ENCODE results near the gene ASB5. TPM values are rescaled to one million over a fixed set of nuclear protein-coding genes. Genes with fewer than 3 reads are reported as not detected.

ASB5 gene
- total RNA-seq, 6 experiments from 2014 or later = 0.14 to 0.21 (median 0.17) TPM; not detected in 3

- peaks cover 11% of the 10 kb centered on the region for H3K27me3 Mint-ChIP-seq (ENCODE audit: insufficient read depth)
- no peak overlapping the region for H3K4me3 Mint-ChIP-seq
- peaks cover 6% of the 10 kb centered on the region; the same call in 1 of the 2 replicates for H3K9me3 Mint-ChIP-seq
Observed at GRCh38 chr4:176210101-176210500, 58.9 kb downstream of the ASB5 start.

GRCh38 chr4:176209535-176209934, 59.5 kb downstream of the ASB5 start:
- H3K27me3 Mint-ChIP-seq (ENCODE audit: insufficient read depth) = peaks cover 11% of the 10 kb centered on the region
- peaks cover 5% of the 10 kb centered on the region for H3K36me3 Mint-ChIP-seq (ENCODE audit: low read depth)
- peaks cover 6% of the 10 kb centered on the region; the same call in 1 of the 2 replicates for H3K9me3 Mint-ChIP-seq
- H3K27ac Mint-ChIP-seq = no peak overlapping the region
- no peak overlapping the region for H3K4me3 Mint-ChIP-seq
- TF ChIP-seq, protein P1, sequence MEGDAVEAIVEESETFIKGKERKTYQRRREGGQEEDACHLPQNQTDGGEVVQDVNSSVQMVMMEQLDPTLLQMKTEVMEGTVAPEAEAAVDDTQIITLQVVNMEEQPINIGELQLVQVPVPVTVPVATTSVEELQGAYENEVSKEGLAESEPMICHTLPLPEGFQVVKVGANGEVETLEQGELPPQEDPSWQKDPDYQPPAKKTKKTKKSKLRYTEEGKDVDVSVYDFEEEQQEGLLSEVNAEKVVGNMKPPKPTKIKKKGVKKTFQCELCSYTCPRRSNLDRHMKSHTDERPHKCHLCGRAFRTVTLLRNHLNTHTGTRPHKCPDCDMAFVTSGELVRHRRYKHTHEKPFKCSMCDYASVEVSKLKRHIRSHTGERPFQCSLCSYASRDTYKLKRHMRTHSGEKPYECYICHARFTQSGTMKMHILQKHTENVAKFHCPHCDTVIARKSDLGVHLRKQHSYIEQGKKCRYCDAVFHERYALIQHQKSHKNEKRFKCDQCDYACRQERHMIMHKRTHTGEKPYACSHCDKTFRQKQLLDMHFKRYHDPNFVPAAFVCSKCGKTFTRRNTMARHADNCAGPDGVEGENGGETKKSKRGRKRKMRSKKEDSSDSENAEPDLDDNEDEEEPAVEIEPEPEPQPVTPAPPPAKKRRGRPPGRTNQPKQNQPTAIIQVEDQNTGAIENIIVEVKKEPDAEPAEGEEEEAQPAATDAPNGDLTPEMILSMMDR (IDR thresholded peaks at IDR 0.05) = no peak
- no peak for DNase-seq
- no peaks in the 10 kb centered on the region for H3K4me1 Mint-ChIP-seq (ENCODE audit: low read depth)

More at GRCh38 chr4:176210101-176210500, 58.9 kb downstream of the ASB5 start:
- Mint-ChIP-seq H3K4me1 (ENCODE audit: low read depth) (no peaks in the 10 kb centered on the region), H3K27ac (no peak overlapping the region), H3K36me3 (ENCODE audit: low read depth) (peaks cover 5% of the 10 kb centered on the region)
- DNase-seq = no peak
- TF ChIP-seq, protein P1 (IDR thresholded peaks at IDR 0.05) = no peak

- Mint-ChIP-seq H3K9me3 (peaks cover 6% of the 10 kb centered on the region; the same call in 1 of the 2 replicates), H3K36me3 (ENCODE audit: low read depth) (peaks cover 5% of the 10 kb centered on the region), H3K4me1 (ENCODE audit: low read depth) (no peaks in the 10 kb centered on the region), H3K27me3 (ENCODE audit: insufficient read depth) (peaks cover 11% of the 10 kb centered on the region), H3K4me3 (no peak overlapping the region), H3K27ac (no peak overlapping the region)
- peak; percentile 11 for DNase-seq
- TF ChIP-seq, protein P1 (IDR thresholded peaks at IDR 0.05) = no peak
Observed at GRCh38 chr4:176207839-176208238, 61.2 kb downstream of the ASB5 start.

GRCh38 chr4:176205299-176205698, 63.7 kb downstream of the ASB5 start:
- Mint-ChIP-seq H3K4me1 (ENCODE audit: low read depth) (no peaks in the 10 kb centered on the region), H3K27ac (no peak overlapping the region), H3K9me3 (no peaks in the 10 kb centered on the region), H3K4me3 (no peak overlapping the region), H3K36me3 (ENCODE audit: low read depth) (no peaks in the 10 kb centered on the region), H3K27me3 (ENCODE audit: insufficient read depth) (peaks cover 10% of the 10 kb centered on the region)
- DNase-seq = no peak
- TF ChIP-seq, protein P1 (IDR thresholded peaks at IDR 0.05) = no peak

- no peak overlapping the region for H3K4me3 Mint-ChIP-seq
- no peaks in the 10 kb centered on the region for H3K9me3 Mint-ChIP-seq
- no peak for DNase-seq
- TF ChIP-seq, protein P1 (IDR thresholded peaks at IDR 0.05) = no peak
- peaks cover 5% of the 10 kb centered on the region for H3K27me3 Mint-ChIP-seq (ENCODE audit: insufficient read depth)
- H3K4me1 Mint-ChIP-seq (ENCODE audit: low read depth) = peaks cover 24% of the 10 kb centered on the region
- no peaks in the 10 kb centered on the region for H3K36me3 Mint-ChIP-seq (ENCODE audit: low read depth)
- no peak overlapping the region for H3K27ac Mint-ChIP-seq
Observed at GRCh38 chr4:176198316-176198903, 70.6 kb downstream of the ASB5 start.

Measured in HFFc6 (cell line).